IPS DF 6.9 (cell line): ENCODE data around the gene FAM184B.

Source experiments
- DNase-seq: peaks from one replicate; pipeline ENCODE4 v3.0.0-alpha.2; 2013; ENCODE audit warnings: low read depth, low spot score
- H3K27ac ChIP-seq: one replicate; pipeline ENCODE4 v1.5.1; 2013; ENCODE audit warnings: low read length, control low read depth
- H3K27me3 ChIP-seq: 2 replicates; pipeline ENCODE4 v1.6.1; 2013; ENCODE audit warnings: mild to moderate bottlenecking, low read length; ENCODE audit not compliant: control insufficient read depth, insufficient read depth
- H3K36me3 ChIP-seq: 2 replicates; pipeline ENCODE4 v1.6.1; 2013; ENCODE audit warnings: low read length; ENCODE audit not compliant: control insufficient read depth, insufficient read depth
- H3K4me1 ChIP-seq: 2 replicates; pipeline ENCODE4 v1.6.1; 2013; ENCODE audit warnings: low read length; ENCODE audit not compliant: control insufficient read depth, insufficient read depth
- H3K4me3 ChIP-seq: 2 replicates; pipeline ENCODE4 v1.5.1; 2013; ENCODE audit warnings: mild to moderate bottlenecking, low read length
- H3K9me3 ChIP-seq: 2 replicates; pipeline ENCODE4 v1.6.1; 2013; ENCODE audit warnings: low read length, inconsistent platforms; ENCODE audit not compliant: control insufficient read depth, insufficient read depth
- WGBS: extraction: QIAGEN DNeasy Blood & Tissue Kit; methylation state at CpG from one replicate; pipeline ENCODE4 v1.1.7; 2013; ENCODE audit warnings: mixed read lengths, missing lambda C conversion rate; ENCODE audit not compliant: insufficient read length, insufficient coverage; 5-methylcytosine and 5-hydroxymethylcytosine counted together

Gene FAM184B

GRCh38 chr4:17587094-17587822 lies 194.2 kb downstream of the FAM184B start:
- no peak for DNase-seq
- Histone ChIP-seq H3K9me3 (no peaks in the 10 kb centered on the region), H3K36me3 (peaks cover 13% of the 10 kb centered on the region), H3K4me3 (no peak overlapping the region), H3K27me3 (no peaks in the 10 kb centered on the region), H3K27ac (no peak overlapping the region), H3K4me1 (no peaks in the 10 kb centered on the region)
- no CpG with 5 or more reads among the region's 9 CpGs for WGBS

DNA sequence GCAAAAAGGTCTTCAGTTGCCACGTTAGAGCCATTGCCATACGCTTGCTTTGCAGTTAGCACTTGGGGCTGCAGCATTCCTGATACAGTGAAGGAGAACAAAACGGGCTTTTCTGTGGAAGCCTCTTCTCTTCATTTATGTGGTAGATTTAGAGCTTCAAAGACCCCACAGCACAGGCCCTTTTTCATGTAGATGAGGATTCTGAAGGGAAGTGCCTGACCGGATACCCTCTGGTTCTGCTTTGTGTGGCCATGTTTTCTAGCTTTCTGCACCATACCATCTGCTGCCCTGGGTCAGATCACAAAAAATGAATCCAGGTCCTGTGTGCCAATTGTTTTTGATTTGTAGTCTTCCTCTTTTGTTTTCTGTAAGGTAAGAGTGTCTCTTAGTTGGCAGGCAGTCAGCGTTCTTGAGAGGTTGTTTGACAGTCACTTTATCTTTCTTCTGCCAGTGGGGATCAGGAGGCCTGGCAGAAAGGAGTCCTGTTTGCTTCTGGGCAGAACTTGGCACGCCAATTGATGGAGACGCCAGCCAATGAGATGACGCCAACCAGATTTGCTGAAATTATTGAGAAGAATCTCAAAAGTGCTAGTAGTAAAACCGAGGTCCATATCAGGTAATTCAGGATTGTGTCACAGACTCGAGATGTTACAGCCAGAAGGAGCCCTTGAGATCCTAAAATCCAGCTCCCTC lies 196.8 kb downstream of the FAM184B start:
- H3K4me3 ChIP-seq = no peak overlapping the region
- H3K36me3 ChIP-seq = peaks cover 13% of the 10 kb centered on the region
- DNase-seq = no peak
- H3K27ac ChIP-seq = no peak overlapping the region
- H3K27me3 ChIP-seq = no peaks in the 10 kb centered on the region
- H3K9me3 ChIP-seq = no peaks in the 10 kb centered on the region
- H3K4me1 ChIP-seq = no peaks in the 10 kb centered on the region
- no CpG with 5 or more reads among the region's 10 CpGs for WGBS

- no peak for DNase-seq
- H3K4me1 ChIP-seq = no peaks in the 10 kb centered on the region
- no peaks in the 10 kb centered on the region for H3K9me3 ChIP-seq
- H3K27ac ChIP-seq = no peak overlapping the region
- no peaks in the 10 kb centered on the region for H3K27me3 ChIP-seq
- no CpG with 5 or more reads among the region's 4 CpGs for WGBS
- H3K36me3 ChIP-seq = peaks cover 13% of the 10 kb centered on the region
- H3K4me3 ChIP-seq = no peak overlapping the region
These were observed 197.5 kb downstream of the FAM184B start for GRCh38 chr4:17583941-17584340.

DNA sequence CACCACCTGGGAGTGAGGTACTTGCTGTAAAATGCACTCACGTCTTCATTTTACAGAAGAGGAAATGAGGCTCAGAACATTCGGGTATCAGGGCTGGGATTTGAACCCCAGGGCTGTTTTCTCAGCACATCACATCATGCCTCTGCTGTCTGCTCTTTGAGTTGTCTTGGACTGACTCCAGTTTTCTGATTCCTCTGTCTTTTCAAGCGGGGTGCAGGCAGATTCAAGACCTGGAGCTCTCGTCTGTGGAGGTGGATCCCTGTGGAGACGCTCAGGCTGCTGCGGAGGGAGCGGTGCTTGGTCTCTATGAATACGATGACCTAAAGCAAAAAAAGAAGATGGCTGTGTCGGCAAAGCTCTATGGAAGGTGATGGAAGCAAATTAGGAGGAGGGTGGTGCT lies 198.1 kb downstream of the FAM184B start:
- H3K9me3 ChIP-seq = no peaks in the 10 kb centered on the region
- no CpG with 5 or more reads among the region's 9 CpGs for WGBS
- H3K4me1 ChIP-seq = peaks cover 1% of the 10 kb centered on the region; the same call in 1 of the 2 replicates
- peaks cover 13% of the 10 kb centered on the region for H3K36me3 ChIP-seq
- no peaks in the 10 kb centered on the region for H3K27me3 ChIP-seq
- H3K27ac ChIP-seq = no peak overlapping the region
- no peak overlapping the region for H3K4me3 ChIP-seq
- DNase-seq = no peak

- H3K36me3 ChIP-seq = peaks cover 10% of the 10 kb centered on the region
- WGBS = no CpG with 5 or more reads among the region's 7 CpGs
- H3K27me3 ChIP-seq = no peaks in the 10 kb centered on the region
- DNase-seq = no peak
- no peak overlapping the region for H3K4me3 ChIP-seq
- H3K4me1 ChIP-seq = peaks cover 3% of the 10 kb centered on the region
- H3K27ac ChIP-seq = no peak overlapping the region
- H3K9me3 ChIP-seq = no peaks in the 10 kb centered on the region
These were observed 200.5 kb downstream of the FAM184B start for GRCh38 chr4:17580969-17581368.
